ENCODE measurements around the gene PATZ1.
A peak's percentile ranks its signal among the peaks of the same experiment; 100 is the strongest.
"Not testable (repeated sequence)": the region's sequence is repeated elsewhere in the genome, so short reads cannot be mapped to it uniquely, and the experiment has no call there.

PATZ1 gene

GRCh38 chr22:31346255-31346732 is at the start of gene PATZ1:
TSS of gene PATZ1 (minus strand) at chr22:31346346. CDS start at chr22:31345602, 744 bp downstream.
- DNase-seq, result peak; percentile 84

- no peak for DNase-seq
Observed at GRCh38 chr22:31394326-31394725, 48.2 kb upstream of the PATZ1 start.

- DNase-seq, result no peak
Observed at GRCh38 chr22:31393893-31394292, 47.7 kb upstream of the PATZ1 start.

- not testable (repeated sequence) for DNase-seq
Observed at GRCh38 chr22:31378651-31379050, 32.5 kb upstream of the PATZ1 start.

GRCh38 chr22:31378123-31378522 is 32.0 kb upstream of the PATZ1 start:
- DNase-seq, result no peak

- no peak for DNase-seq
Observed at GRCh38 chr22:31377612-31378011, 31.5 kb upstream of the PATZ1 start.

- no peak for DNase-seq
Observed at GRCh38 chr22:31367426-31367825, 21.3 kb upstream of the PATZ1 start.

- DNase-seq, result no peak
Observed at GRCh38 chr22:31363885-31364465, 17.8 kb upstream of the PATZ1 start.

- no peak for DNase-seq
Observed at GRCh38 chr22:31361743-31362142, 15.6 kb upstream of the PATZ1 start.

- DNase-seq, result no peak
Observed at GRCh38 chr22:31360029-31360428, 13.9 kb upstream of the PATZ1 start.

- DNase-seq, result no peak
Observed at GRCh38 chr22:31354515-31354914, 8.4 kb upstream of the PATZ1 start.

- no peak for DNase-seq
Observed at GRCh38 chr22:31350410-31350863, 4.3 kb upstream of the PATZ1 start.

GRCh38 chr22:31349960-31350359 is 3.8 kb upstream of the PATZ1 start:
- no peak for DNase-seq

- DNase-seq, result no peak
Observed at GRCh38 chr22:31348766-31349165, 2.6 kb upstream of the PATZ1 start.

- not testable (repeated sequence) for DNase-seq
Observed at GRCh38 chr22:31348009-31348337, 1.8 kb upstream of the PATZ1 start.

GRCh38 chr22:31347251-31348008 is 1.3 kb upstream of the PATZ1 start:
- DNase-seq, result peak; percentile 63

GRCh38 chr22:31346733-31347250 is 646 bp upstream of the PATZ1 start:
- peak; percentile 74 for DNase-seq

GRCh38 chr22:31345331-31346254 is 553 bp downstream of the PATZ1 start:
- DNase-seq, result peak; percentile 84

- no peak for DNase-seq
Observed at GRCh38 chr22:31344578-31345330, 1.4 kb downstream of the PATZ1 start.

- DNase-seq, result no peak
Observed at GRCh38 chr22:31344256-31344577, 1.9 kb downstream of the PATZ1 start.

GRCh38 chr22:31343235-31344191 is 2.6 kb downstream of the PATZ1 start:
- DNase-seq, result peak; percentile 58
